ENCODE results near the gene GFAP. TPM values are rescaled to one million over a fixed set of nuclear protein-coding genes. Genes with fewer than 3 reads are reported as not detected.

Gene GFAP
- total and polyA plus RNA-seq, 7 experiments from 2014 or later = 0.16 TPM; not detected in 6

- H3K4me3 ChIP-seq (ENCODE audit: low read length) = no peak overlapping the region
- H3K36me3 Mint-ChIP-seq = peaks cover 0 to 14% (median 0%) of the 10 kb centered on the region in 5 donors
- no peak overlapping the region for H3K27ac Mint-ChIP-seq
- H3K4me3 Mint-ChIP-seq = no peak overlapping the region
- ChIA-PET POLR2A (no interaction called here), CTCF (interaction anchor here (0.7 kb wide), 1 partner anchor 600 kb away, joined by 4 read pairs; no protein-coding TSS in a partner anchor)
- H3K9me3 ChIP-seq (ENCODE audit: control insufficient read depth in 2 of 3, low read length in 3 of 3) = no peaks in the 10 kb centered on the region
- no peak overlapping the region for H3K27ac ChIP-seq (ENCODE audit: low read depth, low read length)
- H3K27me3 Mint-ChIP-seq = peaks cover 0 to 8% (median 6%) of the 10 kb centered on the region in 5 donors
- H3K4me1 Mint-ChIP-seq = no peaks in the 10 kb centered on the region
- H3K4me1 ChIP-seq (ENCODE audit: control insufficient read depth in 2 of 2, insufficient read depth in 2 of 2, low read length in 2 of 2) = no peaks in the 10 kb centered on the region
- H3K36me3 ChIP-seq (ENCODE audit: control insufficient read depth in 2 of 3, insufficient read depth in 3 of 3, low read length in 3 of 3) = no peaks in the 10 kb centered on the region
- DNase-seq (no peak), ATAC-seq (no peak)
- intact Hi-C loops (cut with micrococcal nuclease) = no loop called here
- H3K9me3 Mint-ChIP-seq = no peaks in the 10 kb centered on the region
- no peaks in the 10 kb centered on the region for H3K27me3 ChIP-seq (ENCODE audit: control insufficient read depth in 2 of 2, insufficient read depth in 2 of 2, low read length in 2 of 2)
These were observed 11.7 kb upstream of the GFAP start for GRCh38 chr17:44926821-44927525.

DNA sequence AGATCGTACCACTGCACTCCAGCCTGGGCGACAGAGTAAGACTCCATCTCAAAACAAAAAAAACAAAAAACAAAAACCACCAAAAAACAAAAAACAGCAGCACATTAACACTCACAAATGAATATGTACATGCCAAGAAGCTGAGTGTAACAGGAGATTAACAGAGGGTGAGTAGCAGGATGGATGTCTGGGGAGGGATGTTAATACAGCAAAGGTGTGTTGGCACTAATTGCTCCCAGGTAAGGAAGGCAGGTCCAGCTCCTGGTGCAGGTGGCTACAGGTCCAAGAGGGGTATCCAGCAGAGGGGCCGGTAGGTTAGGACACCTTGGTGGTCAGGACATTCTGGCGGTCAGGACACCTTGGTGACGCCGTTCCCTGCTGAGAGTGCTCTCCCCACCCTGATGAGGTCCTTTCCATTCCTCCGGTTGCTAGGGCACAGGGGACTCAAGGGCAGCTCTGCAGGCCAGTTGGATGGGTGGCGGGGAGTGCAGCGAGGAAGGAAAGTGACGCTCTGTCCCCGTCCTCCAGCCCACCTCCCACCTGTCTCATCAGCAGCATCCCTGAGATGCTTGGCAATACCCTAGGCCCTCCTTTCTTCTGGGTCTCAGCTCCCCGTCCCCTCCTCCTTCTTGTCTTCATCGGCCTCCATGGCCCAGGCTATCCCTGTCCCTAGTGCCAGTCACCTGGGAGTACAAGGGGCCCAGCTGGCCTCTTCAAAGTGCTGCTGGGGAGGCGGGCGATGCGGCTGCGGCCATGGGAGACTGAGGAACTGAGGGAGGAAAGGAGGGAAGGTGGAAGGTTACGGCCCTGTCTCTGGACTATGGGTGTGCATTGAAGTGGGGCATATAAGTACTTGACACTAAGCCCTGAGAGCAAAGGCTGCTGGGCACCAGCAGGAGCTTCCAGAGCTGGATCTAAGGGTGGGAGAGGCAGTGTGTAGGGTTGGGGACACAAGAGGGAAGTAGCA is 10.7 kb upstream of the GFAP start:
- Mint-ChIP-seq H3K9me3 (no peaks in the 10 kb centered on the region), H3K27ac (no peak overlapping the region), H3K36me3 (peaks cover 0 to 11% (median 0%) of the 10 kb centered on the region in 5 donors), H3K4me1 (no peaks in the 10 kb centered on the region), H3K27me3 (peaks cover 0 to 18% (median 10%) of the 10 kb centered on the region in 5 donors), H3K4me3 (no peak overlapping the region)
- intact Hi-C loops (cut with micrococcal nuclease) = no loop called here
- ATAC-seq (no peak), DNase-seq (no peak)
- no peak overlapping the region for H3K27ac ChIP-seq (ENCODE audit: low read depth, low read length)
- H3K36me3 ChIP-seq (ENCODE audit: control insufficient read depth in 2 of 3, insufficient read depth in 3 of 3, low read length in 3 of 3) = no peaks in the 10 kb centered on the region
- ChIA-PET CTCF (interaction anchor here (0.5 kb wide), 1 partner anchor 52 kb away, joined by 3 read pairs; no protein-coding TSS in a partner anchor), POLR2A (no interaction called here)
- H3K9me3 ChIP-seq (ENCODE audit: control insufficient read depth in 2 of 3, low read length in 3 of 3) = no peaks in the 10 kb centered on the region
- no peaks in the 10 kb centered on the region for H3K27me3 ChIP-seq (ENCODE audit: control insufficient read depth in 2 of 2, insufficient read depth in 2 of 2, low read length in 2 of 2)
- no peaks in the 10 kb centered on the region for H3K4me1 ChIP-seq (ENCODE audit: control insufficient read depth in 2 of 2, insufficient read depth in 2 of 2, low read length in 2 of 2)
- H3K4me3 ChIP-seq (ENCODE audit: low read length) = no peak overlapping the region

- H3K9me3 ChIP-seq (ENCODE audit: control insufficient read depth in 2 of 3, low read length in 3 of 3) = no peaks in the 10 kb centered on the region
- intact Hi-C loops (cut with micrococcal nuclease) = no loop called here
- POLR2A ChIA-PET = no interaction called here
- CTCF ChIA-PET = interaction anchor here (0.7 kb wide), 1 partner anchor 32 kb away, joined by 5 read pairs; no protein-coding TSS in a partner anchor
- Mint-ChIP-seq H3K27me3 (peaks cover 0 to 33% (median 18%) of the 10 kb centered on the region in 5 donors), H3K4me1 (no peaks in the 10 kb centered on the region), H3K4me3 (no peak overlapping the region), H3K27ac (no peak overlapping the region), H3K9me3 (no peaks in the 10 kb centered on the region), H3K36me3 (peaks cover 0 to 8% (median 0%) of the 10 kb centered on the region in 5 donors)
- no peaks in the 10 kb centered on the region for H3K27me3 ChIP-seq (ENCODE audit: control insufficient read depth in 2 of 2, insufficient read depth in 2 of 2, low read length in 2 of 2)
- no peaks in the 10 kb centered on the region for H3K4me1 ChIP-seq (ENCODE audit: control insufficient read depth in 2 of 2, insufficient read depth in 2 of 2, low read length in 2 of 2)
- no peaks in the 10 kb centered on the region for H3K36me3 ChIP-seq (ENCODE audit: control insufficient read depth in 2 of 3, insufficient read depth in 3 of 3, low read length in 3 of 3)
- no peak overlapping the region for H3K4me3 ChIP-seq (ENCODE audit: low read length)
- ATAC-seq = no peak
- DNase-seq = no peak
- H3K27ac ChIP-seq (ENCODE audit: low read depth, low read length) = no peak overlapping the region
These were observed 8.8 kb upstream of the GFAP start for GRCh38 chr17:44924107-44924544.

DNA sequence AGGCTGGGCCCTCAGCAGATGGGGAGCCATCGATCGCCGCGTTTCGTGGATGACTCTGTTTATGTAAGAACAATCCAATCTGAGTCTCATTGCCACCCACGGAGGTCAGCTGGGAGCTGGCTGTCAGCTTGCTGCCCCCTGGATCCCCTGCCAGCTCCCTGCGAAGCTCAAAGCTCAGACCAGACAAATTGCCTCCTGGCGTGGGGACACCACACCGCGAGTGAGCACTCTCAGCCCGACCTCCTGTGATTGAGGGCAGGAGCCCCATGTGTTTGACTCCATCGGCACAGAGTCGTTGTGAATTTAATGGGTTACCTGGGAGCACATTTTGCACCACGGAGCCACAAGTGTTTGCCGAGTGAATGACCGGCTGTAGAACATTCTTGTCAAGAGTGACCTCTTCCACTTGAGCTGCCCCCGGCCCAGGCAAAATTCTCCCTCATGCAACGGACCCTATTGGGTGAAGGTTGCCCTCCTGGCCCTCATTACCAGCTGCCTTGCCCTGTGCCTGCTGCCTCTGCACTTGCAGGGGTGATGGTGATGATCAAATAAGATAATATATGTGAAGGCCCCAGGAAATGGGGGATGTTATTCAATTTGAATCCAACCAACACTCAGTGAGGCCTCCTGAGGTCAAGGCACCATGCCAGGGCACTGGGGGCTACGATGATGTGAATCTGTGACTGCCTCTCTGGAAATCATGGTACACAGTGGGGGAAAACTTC is 7.6 kb upstream of the GFAP start:
- H3K9me3 ChIP-seq (ENCODE audit: control insufficient read depth in 2 of 3, low read length in 3 of 3) = no peaks in the 10 kb centered on the region
- POLR2A ChIA-PET = no interaction called here
- CTCF ChIA-PET = interaction anchor here (0.6 kb wide), 1 partner anchor 12 kb away, joined by 3 read pairs; no protein-coding TSS in a partner anchor
- H3K27me3 Mint-ChIP-seq = peaks cover 0 to 40% (median 18%) of the 10 kb centered on the region in 5 donors
- H3K4me1 ChIP-seq (ENCODE audit: control insufficient read depth in 2 of 2, insufficient read depth in 2 of 2, low read length in 2 of 2) = no peaks in the 10 kb centered on the region
- H3K36me3 ChIP-seq (ENCODE audit: control insufficient read depth in 2 of 3, insufficient read depth in 3 of 3, low read length in 3 of 3) = no peaks in the 10 kb centered on the region
- intact Hi-C loops (cut with micrococcal nuclease) = no loop called here
- H3K27ac Mint-ChIP-seq = no peak overlapping the region
- no peak overlapping the region for H3K27ac ChIP-seq (ENCODE audit: low read depth, low read length)
- peaks cover 0 to 8% (median 0%) of the 10 kb centered on the region in 5 donors for H3K36me3 Mint-ChIP-seq
- H3K4me3 Mint-ChIP-seq = no peak overlapping the region
- no peak overlapping the region for H3K4me3 ChIP-seq (ENCODE audit: low read length)
- no peaks in the 10 kb centered on the region for H3K27me3 ChIP-seq (ENCODE audit: control insufficient read depth in 2 of 2, insufficient read depth in 2 of 2, low read length in 2 of 2)
- no peaks in the 10 kb centered on the region for H3K4me1 Mint-ChIP-seq
- ATAC-seq (no peak), DNase-seq (no peak)
- no peaks in the 10 kb centered on the region for H3K9me3 Mint-ChIP-seq

- DNase-seq = no peak
- Mint-ChIP-seq H3K36me3 (peaks cover 0 to 8% (median 0%) of the 10 kb centered on the region in 5 donors), H3K4me1 (no peaks in the 10 kb centered on the region), H3K4me3 (no peak overlapping the region), H3K27me3 (peaks cover 0 to 44% (median 18%) of the 10 kb centered on the region in 5 donors), H3K27ac (no peak overlapping the region), H3K9me3 (no peaks in the 10 kb centered on the region)
- Histone ChIP-seq H3K4me1 (ENCODE audit: control insufficient read depth in 2 of 2, insufficient read depth in 2 of 2, low read length in 2 of 2) (no peaks in the 10 kb centered on the region), H3K9me3 (ENCODE audit: control insufficient read depth in 2 of 3, low read length in 3 of 3) (no peaks in the 10 kb centered on the region), H3K4me3 (ENCODE audit: low read length) (no peak overlapping the region), H3K27me3 (ENCODE audit: control insufficient read depth in 2 of 2, insufficient read depth in 2 of 2, low read length in 2 of 2) (no peaks in the 10 kb centered on the region), H3K36me3 (ENCODE audit: control insufficient read depth in 2 of 3, insufficient read depth in 3 of 3, low read length in 3 of 3) (no peaks in the 10 kb centered on the region), H3K27ac (ENCODE audit: low read depth, low read length) (no peak overlapping the region)
- intact Hi-C loops (cut with micrococcal nuclease) = no loop called here
- CTCF ChIA-PET = interaction anchor here (2.6 kb wide), 1 partner anchor 177 kb away, joined by 12 read pairs; no protein-coding TSS in a partner anchor
- ATAC-seq = no peak
- POLR2A ChIA-PET = no interaction called here
These were observed 6.8 kb upstream of the GFAP start for GRCh38 chr17:44922136-44922535.

DNA sequence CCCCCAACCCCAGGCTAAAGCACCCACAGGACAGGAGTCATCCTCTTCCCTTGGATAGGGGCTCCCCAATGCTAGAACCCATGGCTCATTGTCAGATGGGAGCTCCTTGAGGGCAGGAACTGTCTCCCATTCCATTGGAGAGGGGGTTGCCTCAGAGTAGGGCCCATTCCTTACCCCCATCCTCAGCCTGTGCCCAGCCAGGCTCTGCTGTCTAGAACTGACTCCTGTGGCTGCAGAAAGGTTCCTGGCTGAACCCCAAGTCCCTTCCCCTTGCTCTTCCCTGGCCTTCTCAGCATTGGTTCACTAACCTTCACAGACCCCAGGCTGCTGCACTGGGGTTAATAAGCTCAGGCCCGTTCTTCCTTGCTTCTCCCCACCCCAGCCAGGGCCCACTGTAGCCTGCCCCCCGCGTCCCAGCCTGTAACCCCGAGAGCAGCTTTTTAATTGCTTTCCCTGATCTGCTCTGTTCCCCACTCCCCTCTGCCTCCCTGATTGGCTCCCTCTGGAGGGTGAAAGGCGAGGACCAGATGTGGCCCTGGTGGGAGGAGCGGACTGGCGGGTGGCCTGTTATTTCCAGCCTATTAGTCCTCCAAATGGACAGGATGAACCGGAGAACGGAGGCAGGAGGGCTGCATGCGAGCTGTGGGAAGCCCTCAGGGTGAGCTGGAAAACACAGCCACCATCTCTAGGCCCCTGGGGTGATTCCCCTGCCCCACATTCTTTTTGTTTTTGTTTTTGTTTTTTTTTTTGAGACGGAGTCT is 6.0 kb upstream of the GFAP start:
- Mint-ChIP-seq H3K27ac (no peak overlapping the region), H3K4me1 (no peaks in the 10 kb centered on the region), H3K27me3 (peaks cover 0 to 44% (median 19%) of the 10 kb centered on the region in 5 donors), H3K36me3 (peaks cover 0 to 5% (median 0%) of the 10 kb centered on the region in 5 donors), H3K4me3 (no peak overlapping the region), H3K9me3 (no peaks in the 10 kb centered on the region)
- intact Hi-C loops (cut with micrococcal nuclease) = no loop called here
- Histone ChIP-seq H3K36me3 (ENCODE audit: control insufficient read depth in 2 of 3, insufficient read depth in 3 of 3, low read length in 3 of 3) (no peaks in the 10 kb centered on the region), H3K27ac (ENCODE audit: low read depth, low read length) (no peak overlapping the region), H3K9me3 (ENCODE audit: control insufficient read depth in 2 of 3, low read length in 3 of 3) (no peaks in the 10 kb centered on the region), H3K4me3 (ENCODE audit: low read length) (no peak overlapping the region), H3K4me1 (ENCODE audit: control insufficient read depth in 2 of 2, insufficient read depth in 2 of 2, low read length in 2 of 2) (no peaks in the 10 kb centered on the region), H3K27me3 (ENCODE audit: control insufficient read depth in 2 of 2, insufficient read depth in 2 of 2, low read length in 2 of 2) (no peaks in the 10 kb centered on the region)
- ChIA-PET POLR2A (no interaction called here), CTCF (interaction anchor here (0.5 to 2.6 kb wide), 4 partner anchors 97 to 230 kb away, joined by 3 to 12 read pairs (median 3); no protein-coding TSS in a partner anchor)
- ATAC-seq (no peak), DNase-seq (no peak)

Data from naive thymus-derived CD4-positive, alpha-beta T cell (primary cell).